Amniotic stem cell (primary cell): ENCODE measurements around the gene UFSP2.

ENCODE experiments used
- DNase-seq: peaks from one replicate; lab custom pipeline; 2025; lab: John Stamatoyannopoulos, UW

Gene UFSP2

DNA sequence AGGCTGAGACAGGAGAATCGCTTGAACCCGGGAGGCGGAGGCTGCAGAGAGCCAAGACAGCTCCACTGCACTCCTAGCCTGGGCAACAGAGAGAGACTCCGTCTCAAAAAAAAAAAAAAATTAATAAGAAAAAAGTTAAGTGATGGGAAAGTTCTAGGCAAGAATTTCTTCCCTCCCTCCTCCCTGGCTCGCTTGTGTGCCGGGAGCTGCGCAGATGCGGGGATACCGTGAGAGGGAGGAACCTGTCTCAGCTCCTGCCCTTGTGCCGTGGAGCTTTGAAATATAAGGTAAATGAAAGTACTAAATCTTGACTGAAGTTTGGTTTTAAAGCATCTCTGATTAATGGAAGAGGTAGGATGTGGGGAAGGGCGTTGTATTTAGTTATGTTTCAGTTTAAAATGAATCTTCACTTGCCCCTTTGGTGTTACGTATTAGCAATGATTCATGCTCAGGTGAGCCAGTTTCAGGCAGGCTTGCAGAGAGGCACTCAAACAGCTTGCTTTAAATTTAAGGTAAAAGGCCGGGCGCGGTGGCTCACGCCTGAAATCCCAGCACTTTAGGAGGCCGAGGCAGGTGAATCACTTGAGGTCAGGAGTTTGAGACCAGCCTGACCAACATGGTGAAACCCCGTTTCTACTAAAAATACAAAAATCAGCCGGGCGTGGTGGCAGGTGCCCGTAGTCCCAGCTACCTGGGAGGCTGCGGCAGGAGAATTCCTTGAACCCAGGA is 1.4 kb upstream of the UFSP2 start:
- DNase-seq, result no peak

DNA sequence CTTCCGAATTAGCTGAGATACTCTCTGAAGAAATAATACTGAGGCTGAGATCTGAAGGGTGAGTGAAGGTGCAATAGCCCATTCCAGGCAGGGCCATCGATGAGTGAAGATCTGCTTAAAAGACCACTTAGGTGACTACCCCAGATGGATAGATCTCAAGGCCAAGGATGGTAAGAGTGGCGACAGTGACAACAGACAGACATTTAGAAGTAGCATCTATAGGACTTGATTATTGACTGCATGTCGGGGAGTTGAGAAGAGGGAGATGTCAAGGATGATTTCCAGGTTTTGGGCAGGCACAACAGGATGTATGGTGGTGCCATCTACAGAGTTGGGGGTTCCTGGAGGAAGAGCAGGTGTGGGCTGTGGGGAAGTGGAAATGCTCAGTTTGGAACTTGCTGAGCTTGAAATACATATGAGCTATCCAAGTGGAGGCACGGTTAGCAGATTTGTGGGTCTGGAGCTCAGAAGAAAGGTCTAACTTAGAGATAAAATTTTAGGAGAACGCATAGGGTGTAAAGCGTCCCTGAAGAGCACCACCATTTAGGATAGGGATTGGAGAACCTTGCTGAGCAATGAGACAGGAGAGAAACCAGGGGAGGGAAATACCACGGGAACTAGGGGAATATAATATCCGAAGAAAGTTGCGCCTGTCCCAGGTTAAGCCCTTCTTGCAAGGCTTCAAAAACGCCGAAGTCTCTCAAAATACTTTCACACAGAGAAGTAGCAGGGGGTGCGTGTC is 688 bp downstream of the UFSP2 start:
- DNase-seq, result no peak

DNA sequence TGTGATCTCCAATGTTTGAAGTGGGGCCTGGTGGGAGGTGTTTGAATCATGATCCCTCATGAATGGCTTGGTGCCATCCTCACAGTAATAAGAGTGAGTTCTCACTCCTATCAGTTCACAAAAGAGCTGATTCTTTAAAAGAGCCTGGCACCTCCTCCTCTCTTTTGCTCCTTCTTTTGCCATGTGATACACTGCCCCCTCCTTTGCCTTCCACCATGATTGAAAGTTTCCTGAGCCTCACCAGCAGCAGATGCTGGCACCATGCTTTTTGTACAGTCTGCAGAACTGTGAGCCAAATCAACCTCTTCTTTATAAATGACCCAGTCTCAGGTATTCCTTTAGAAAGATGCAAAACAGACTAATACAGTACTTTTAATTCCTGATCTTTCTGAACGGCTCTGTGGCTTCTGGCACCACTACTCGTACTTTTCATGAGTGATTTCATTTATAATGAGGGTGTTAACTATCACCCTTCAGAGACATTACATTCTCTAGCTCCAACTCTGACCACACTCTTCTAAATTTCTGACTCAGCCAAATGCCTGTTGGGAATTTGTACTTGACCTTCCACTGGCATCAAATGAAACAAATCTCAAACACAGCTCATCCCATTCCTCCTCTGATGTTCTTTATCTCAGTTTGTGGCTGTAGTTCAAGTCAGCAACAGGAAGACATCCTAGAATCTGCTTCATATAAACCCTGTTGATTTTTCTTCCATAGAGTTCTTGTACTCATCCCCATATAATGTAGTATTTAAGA is 4.2 kb downstream of the UFSP2 start:
- DNase-seq, result no peak

DNA sequence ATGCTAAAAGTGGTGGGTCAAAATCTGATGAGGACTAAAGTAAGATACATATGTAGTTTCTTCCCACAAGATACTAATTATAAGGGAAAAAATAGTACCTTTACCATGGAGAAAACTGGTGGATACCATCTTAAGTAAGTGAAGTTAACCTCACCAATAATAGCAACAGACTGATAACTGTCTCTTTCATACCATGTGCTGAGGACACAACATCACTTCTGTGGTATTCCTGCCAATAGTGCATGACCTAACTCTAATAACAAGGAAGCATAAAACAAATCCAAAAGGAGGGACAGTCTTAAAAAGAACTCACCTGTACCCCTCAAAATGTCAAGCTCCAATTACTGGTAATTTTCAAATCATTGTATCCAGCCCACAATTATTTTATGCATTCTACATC is 8.8 kb downstream of the UFSP2 start:
- no peak for DNase-seq

DNA sequence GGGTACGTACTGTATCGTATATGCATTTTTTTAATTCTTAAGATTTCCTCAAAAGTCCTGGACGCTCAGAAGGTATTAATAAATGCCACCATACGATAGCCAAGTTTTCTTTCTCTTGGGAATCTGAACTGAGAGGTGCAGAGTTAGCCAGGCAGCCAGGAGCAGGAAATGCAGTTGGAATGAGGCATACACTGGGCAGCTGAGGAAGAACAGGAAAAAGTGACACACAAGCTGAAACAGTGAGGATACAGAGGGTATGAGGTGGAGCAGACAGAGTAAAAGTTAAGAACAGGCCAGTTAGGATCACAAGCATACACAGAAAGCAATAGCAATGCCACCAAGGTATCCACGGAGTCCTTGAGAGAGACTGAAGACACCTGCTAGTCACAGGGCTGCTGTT is 13.4 kb downstream of the UFSP2 start:
- no peak for DNase-seq

DNA sequence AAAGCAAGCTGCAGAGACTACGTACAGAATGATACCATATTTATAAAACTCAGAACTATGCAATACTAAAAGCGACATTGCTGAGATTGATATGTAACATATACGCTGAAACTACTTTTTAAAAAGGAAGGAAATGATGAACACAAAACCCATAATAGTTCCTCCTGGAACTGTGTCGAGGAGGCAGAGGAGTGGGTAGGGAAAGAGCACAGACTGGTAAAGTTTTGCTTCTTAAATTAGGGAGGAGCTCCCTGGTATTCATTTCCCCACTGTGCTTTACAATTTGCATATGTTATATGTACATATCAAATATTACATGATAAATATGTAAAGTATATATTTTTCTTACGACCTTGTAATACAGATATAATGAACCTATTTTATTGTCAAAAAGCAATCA is 13.9 kb downstream of the UFSP2 start:
- DNase-seq, result no peak

DNA sequence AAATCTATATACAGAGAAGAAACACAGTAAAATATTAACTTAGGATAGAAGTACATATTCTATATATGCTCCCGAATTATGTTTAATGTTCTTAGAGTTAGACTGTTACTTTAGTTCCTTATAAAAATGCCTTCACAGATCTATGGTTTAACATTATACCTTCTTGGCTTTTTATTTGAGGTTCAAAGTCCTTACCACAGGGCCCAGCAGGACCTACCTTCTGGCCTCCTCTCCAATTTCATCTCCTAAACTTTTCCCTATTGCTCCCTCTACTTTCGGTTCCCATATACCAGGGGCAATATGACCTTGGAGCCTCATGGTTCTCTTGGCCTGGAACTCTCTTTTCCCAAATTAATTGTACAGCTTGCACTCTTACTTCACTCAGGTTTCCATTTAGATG is 17.3 kb downstream of the UFSP2 start:
- no peak for DNase-seq

DNA sequence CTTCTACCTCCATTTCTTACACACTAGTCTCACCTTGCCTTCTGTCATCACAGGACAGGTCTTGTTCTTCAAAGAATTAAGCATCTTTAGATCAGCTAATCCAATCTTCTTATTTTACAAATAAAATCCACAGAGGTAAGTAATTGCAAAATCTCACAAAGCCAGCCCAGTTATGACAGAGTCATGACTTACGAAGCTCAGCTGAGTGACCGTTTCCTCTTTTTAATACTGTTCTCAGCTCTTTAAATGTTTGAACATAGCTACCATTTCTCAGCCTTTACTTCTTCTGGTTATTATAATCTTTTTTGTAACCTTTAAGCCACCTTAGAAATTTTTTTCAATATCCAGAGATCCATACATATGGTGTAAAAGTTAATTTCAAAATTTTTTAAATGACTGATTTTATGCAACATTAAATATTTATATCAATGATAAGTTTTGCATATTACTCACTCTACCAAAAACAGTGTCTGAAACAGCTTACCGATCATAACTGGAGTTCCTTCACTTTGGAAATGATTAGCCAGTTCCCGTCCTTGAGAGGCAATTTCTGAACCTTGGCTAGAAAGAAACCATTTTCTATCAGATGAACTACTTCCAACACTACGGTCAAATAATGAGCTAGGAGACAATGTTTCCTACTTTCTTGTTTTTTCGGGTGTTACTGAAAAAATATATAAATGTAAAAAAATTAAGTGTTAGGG is 20.3 kb downstream of the UFSP2 start:
- DNase-seq, result no peak

DNA sequence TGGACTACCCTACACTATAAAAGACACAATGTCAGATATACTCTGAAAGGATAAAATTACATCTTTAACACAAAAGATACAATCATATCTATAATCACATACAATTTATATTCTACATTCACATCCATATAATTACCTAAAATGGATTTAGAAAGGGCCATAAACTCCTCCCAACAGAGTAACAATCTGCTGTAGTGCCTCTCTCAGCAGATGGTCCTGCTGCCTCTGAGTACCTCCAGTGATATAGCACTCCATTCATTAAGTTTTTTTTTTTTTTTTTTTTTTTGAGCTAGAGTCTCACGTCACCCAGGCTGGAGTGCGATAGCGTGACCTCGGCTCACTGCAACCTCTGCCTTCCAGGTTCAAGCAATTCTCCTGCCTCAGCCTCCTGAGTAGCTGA is 21.7 kb downstream of the UFSP2 start:
- DNase-seq, result no peak

DNA sequence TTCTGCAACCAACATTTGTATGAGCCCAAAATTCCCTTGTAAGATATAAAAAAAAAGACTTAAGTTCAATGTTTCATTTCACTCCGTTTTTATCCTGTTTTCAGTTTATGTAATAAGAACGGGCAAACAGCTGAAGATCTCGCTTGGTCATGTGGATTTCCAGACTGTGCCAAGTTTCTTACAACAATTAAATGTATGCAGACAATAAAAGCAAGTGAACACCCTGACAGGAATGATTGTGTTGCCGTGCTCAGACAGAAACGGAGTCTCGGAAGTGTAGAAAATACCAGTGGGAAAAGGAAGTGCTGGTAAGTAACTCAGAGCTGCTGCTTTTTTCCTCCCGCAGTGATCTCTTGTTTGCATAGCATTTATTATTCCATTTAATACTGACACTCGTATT is 26.3 kb downstream of the UFSP2 start:
- no peak for DNase-seq

DNA sequence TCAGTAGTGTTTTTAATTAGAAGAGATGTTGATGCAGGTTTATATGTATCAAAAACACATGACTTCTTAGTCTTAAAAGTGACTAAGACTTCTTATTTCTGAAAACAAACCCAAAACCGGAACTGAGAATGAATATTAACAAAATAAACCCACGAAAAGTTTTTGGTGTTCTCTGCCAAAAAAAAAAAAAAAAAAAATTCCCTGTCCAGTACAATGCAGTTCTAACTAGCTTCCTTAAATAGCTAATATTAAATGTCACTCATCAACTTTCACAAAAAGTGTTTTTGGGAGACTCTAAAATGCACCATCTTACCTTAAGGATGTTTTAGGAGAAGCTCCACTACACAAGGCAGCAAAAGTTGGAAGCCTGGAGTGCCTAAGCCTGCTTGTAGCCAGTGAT is 27.1 kb downstream of the UFSP2 start:
- no peak for DNase-seq

DNA sequence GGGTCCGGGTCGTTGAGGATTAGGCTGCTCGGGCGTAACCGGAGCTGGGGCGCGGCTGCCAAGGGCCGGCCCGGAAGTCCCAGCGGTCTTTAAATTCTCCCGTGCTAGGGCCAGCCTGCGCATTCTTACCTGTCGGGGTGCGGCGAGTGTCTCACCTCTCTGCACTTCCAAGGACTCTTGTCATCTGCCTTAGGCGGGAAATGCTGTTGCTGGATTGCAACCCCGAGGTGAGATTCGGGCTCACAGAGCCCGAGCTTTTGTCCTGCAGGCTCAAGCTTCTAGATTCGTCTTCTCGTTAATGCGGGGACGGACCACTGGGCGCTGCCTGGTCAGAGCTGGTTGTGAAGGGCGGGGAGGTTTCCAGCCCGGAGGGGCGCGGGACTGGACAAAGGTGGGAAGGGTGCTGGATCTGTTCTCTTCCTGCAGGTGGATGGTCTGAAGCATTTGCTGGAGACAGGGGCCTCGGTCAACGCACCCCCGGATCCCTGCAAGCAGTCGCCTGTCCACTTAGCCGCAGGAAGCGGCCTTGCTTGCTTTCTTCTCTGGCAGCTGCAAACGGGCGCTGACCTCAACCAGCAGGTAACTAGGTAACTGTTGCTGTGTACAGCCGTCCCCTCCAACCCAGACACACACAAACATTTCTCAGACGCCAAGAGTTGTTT is 28.9 kb downstream of the UFSP2 start, which contains the start of gene ANKRD37:
ANKRD37 (plus strand) TSS at position 118 of the 662 bp plus-strand sequence; CDS start at position 201, 83 bp downstream.
- DNase-seq, result no peak

DNA sequence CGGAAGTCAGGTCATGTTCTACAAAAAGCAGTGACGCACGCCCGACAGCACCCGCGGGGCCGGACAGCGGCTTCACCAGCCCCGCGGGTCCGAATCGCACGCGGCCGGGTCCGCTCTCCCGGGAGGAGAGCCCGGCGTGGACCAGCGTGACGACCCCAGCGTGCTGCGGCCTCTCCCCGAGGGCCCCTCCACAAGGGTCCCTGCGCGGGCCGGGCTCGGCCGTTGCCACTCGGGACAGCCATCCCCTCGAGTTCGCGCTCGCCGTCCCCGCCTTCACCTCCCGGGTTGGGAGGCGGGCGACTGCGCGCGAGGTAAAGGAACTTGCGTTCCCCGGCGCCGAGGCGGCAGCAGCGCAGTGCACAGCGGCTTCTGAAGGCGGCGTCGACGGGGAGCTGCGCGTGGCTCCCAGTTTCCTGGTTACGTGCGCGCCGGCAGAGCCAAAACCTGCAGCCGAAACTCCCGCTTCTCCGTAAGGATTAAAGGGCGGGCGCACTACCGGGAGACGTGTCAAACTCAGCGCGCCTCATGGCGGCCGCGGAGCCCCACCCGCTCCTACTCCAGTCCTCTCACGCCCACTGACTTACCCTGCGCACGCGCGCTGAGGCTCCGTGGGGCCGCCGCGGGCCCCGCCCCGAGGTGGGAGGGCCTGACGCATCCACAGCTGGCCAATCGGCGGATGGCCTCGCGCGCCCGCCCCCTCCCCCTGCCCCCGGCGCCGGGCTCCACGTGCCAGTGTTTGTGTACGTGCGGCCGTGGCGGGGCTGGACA is 29.6 kb downstream of the UFSP2 start:
- peak; percentile 74 for DNase-seq

DNA sequence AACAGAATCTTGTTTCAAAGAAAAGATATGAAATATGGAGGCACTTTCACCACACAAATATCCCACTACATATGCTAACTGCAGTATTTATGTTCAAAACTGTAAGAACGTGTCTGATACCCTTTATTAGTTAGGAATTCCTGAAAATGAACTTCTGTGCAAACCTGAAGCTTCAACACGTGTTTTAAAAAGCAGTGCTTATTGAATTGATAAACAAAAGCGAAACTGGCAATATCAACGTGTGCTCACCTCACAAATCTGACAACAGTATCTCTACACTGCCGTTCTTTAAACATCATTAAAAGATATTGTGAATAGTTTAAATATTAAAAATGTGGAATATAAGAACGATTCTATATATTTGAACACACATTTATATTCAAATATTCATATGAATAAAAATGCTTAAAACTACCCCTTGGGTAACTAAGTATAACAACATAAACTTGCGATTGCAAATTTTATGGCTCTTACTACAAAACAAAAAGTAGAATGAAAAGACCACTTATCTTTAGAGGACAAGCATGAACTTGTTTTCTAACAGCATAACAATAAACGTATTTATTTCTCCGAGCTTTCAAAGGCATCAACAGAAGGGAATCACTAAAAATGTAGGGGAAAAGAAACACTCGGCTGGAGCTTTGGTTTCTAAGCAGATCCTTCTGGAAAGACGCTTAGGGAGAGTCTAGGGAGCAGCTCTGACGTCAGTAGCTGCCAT is 30.4 kb downstream of the UFSP2 start, which contains the start of gene LRP2BP:
LRP2BP (minus strand) TSS at position 687 of the 718 bp plus-strand sequence. CDS start 17,738 bp downstream, outside the sequence.
- no peak for DNase-seq

DNA sequence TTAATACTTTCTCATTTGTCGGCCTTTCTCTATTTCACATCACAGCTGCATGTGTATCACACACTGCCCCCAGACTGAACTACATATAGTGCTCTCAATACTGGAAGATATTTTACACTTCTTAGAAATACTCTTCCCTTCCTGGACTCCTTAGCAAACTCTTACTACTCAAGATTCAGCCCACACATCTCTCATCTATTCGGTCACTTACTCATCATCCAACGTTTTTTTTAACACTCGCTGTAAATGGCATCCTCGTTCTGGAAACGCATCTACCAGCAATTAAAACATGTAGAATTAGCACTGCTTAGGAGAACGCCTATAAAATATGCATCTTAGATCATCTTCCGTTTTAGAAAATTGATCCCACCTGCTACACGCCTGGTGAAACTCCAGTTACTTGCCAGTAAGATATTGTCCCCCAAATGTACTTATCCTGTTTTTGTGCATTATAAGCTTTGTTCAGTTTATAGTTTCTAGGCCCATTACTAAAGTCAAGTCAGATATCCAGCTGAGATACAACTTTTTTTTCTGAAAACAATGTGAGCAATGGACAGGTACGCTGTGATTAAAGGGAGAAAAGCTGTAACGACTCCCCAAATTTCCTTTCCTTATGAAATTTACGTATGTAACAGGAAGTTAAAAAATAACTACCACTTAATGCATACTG is 31.1 kb downstream of the UFSP2 start:
- DNase-seq, result no peak

DNA sequence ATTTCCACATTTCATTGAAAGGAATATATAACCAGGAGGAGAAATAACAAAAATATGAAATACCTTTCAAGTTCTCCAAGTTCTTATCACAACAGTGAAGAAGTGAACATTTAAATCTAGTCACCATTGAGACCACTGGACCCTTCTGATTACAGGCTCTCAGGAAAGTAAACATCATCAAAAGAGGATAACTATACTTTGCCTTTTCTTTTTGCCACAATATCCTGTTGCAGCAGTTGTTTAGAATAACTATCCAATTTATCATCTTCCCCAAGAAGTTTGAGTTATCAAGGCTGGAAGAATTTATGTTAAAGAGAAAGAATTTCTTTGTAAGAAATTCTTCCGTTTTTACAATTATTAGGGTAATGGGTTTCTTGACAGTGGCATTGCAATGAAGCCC is 33.6 kb downstream of the UFSP2 start:
- DNase-seq, result no peak

DNA sequence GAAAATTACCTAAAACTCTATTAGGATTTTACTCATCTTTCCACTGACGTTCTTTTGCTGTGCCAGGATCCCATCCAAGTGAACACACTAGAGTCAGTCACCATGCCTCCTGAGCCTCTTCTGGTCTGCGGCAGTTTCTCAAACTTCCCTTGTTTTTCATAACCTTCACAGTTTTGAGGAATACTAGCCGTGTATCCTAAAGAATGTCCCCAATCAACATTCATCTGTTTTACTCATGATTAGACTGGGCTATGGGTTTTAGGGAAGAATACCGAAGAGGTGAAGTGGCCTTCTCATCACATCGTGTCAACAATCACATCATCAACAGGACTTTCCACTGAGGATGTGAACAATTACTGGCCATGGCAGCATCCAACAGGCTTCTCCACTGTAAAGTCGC is 34.8 kb downstream of the UFSP2 start:
- no peak for DNase-seq

DNA sequence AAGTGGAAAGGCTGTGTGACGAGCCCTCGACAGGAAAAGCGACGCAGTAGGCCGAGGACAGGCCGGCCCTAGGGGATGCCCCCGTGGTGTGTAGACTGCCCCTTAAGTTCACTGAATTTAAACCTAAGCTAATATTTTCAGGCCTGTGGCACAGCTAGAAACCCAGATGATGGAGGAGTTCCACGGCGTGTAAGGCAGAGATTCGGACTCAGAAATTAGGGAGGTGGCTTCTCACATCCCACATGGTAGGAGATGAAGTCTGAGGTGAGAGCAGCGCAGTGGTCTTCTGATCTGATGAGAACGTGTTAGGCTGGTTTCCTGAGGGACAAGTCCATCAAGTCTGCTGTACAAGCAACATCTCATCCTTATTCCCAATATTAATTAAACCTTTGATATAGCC is 37.8 kb downstream of the UFSP2 start:
- no peak for DNase-seq

DNA sequence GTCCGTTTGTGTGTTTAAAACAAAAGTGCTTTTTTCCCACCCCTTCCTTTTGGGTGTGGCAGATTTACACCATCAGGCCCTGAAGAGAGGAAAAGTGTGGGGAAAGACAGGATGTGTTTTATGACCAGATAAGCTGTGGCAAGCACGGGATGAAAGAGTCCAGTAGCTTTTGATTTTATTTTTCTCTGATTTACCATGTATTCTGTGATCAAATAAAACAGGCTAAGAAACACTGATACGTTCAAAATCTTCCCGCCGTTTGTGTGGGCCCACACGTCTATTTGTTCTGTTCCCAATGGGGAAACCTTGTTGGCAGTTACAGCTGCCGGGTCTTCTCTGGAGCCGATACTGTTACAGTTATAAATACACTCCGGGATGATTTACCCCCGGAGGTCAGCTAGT is 40.8 kb downstream of the UFSP2 start:
- no peak for DNase-seq

DNA sequence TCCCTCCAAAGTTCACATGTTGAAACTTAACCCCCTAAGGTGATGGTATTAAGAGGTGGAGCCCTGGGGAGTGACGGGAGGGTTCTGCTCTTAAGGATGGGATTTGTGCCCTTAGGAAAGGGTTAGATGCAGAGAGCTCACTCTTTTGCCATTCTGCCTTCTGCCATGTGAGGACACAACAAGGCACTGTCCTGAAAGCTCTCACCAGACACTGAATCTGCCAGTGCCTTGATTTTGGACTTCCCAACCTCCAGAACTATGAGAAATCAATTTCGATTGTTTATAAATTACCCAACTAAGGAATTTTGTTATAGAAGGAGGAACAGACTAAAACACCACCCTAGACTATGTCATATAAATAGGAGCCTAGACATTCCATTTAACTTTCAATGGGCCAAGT is 41.7 kb downstream of the UFSP2 start:
- DNase-seq, result no peak
